Gastroesophageal sphincter (tissue), 4 donors: Measurements from ENCODE around the gene GUCY2C. TPM values are rescaled to one million over a fixed set of nuclear protein-coding genes. Genes with fewer than 3 reads are reported as not detected.

Experiments used
- ATAC-seq: fragments of 150-250 bp; one replicate; pipeline ENCODE4 v1.9.1; 2016; ENCODE audit warnings: mild to moderate bottlenecking, moderate library complexity
- H3K27ac ChIP-seq, 4 donors: fragments of 200-600 bp; sonication (generic) in 3 of 4; 1 replicate in 3 of 4; 2 replicates in 1 of 4; pipeline ENCODE4 v1.5.1; 2016 to 2019
- H3K27me3 ChIP-seq: fragments of 200-600 bp; sonication (generic); one replicate; pipeline ENCODE4 v1.5.1; 2019
- H3K36me3 ChIP-seq, 2 donors: fragments of 200-600 bp; sonication (generic); one replicate each; pipeline ENCODE4 v1.5.1; 2019; ENCODE audit warnings: control low read depth in 1 of 2
- H3K4me1 ChIP-seq, 3 donors: fragments of 200-600 bp; sonication (generic); 1 replicate in 2 of 3; 2 replicates in 1 of 3; pipeline ENCODE4 v1.5.1; 2016 to 2019; ENCODE audit warnings: control low read depth in 2 of 3
- H3K4me3 ChIP-seq, 2 donors: fragments of 200-600 bp; sonication (generic); one replicate each; pipeline ENCODE4 v1.5.1; 2019; ENCODE audit warnings: mild to moderate bottlenecking in 1 of 2, moderate library complexity in 1 of 2
- H3K9me3 ChIP-seq, 3 donors: fragments of 200-600 bp; sonication (generic); one replicate each; pipeline ENCODE4 v1.5.1; 2017 to 2019; ENCODE audit warnings: control low read depth in 2 of 3
- EP300 ChIP-seq: sonication (generic); formaldehyde crosslinking; IDR thresholded peaks from one replicate; pipeline ENCODE4 v1.6.1; 2017; ENCODE audit warnings: antibody characterized with exemption, mild to moderate bottlenecking
- POLR2A ChIP-seq, 2 donors: fragments of 450-650 bp; IDR thresholded peaks; one replicate each; pipeline ENCODE4 v1.6.1; 2017; ENCODE audit warnings: antibody characterized with exemption in 2 of 2, mild to moderate bottlenecking in 2 of 2, moderate library complexity in 1 of 2
- POLR2AphosphoS5 ChIP-seq: sonication (generic); formaldehyde crosslinking; IDR thresholded peaks from one replicate; pipeline ENCODE4 v1.6.1; 2017; ENCODE audit warnings: antibody characterized with exemption
- WGBS, 2 donors: methylation state at CpG; one replicate each; pipeline ENCODE4 v1.1.5; 2018; ENCODE audit warnings: low coverage in 1 of 2; 5-methylcytosine and 5-hydroxymethylcytosine counted together
- total RNA-seq, 4 donors: library from RNA; depleted of rRNA; stranded (reverse); fragments of >200 nt; gene quantifications; one replicate each; pipeline ENCODE4 v1.1.0, GENCODE V29; 2016
- TF ChIP-seq, protein P1 (sequence below), 4 experiments: fragments of 200-600 bp in 2 of 4; fragments of 450-650 bp in 2 of 4; sonication (generic) in 1 of 4; IDR thresholded peaks; one replicate each; pipeline ENCODE4 v1.5.1; 2017 to 2019; ENCODE audit warnings: antibody characterized with exemption in 4 of 4, mild to moderate bottlenecking in 2 of 4, moderate library complexity in 2 of 4

The GUCY2C gene
- total RNA-seq, 4 donors from 2014 or later = not detected

- Histone ChIP-seq H3K9me3 (no peaks in the 10 kb centered on the region), H3K27ac (no peak overlapping the region), H3K4me1 (no peaks in the 10 kb centered on the region), H3K4me3 (no peak overlapping the region), H3K36me3 (no peaks in the 10 kb centered on the region), H3K27me3 (no peaks in the 10 kb centered on the region)
- TF ChIP-seq POLR2A (IDR thresholded peaks at IDR 0.05) (no peak), EP300 (no peak), POLR2AphosphoS5 (no peak)
- TF ChIP-seq, protein P1, sequence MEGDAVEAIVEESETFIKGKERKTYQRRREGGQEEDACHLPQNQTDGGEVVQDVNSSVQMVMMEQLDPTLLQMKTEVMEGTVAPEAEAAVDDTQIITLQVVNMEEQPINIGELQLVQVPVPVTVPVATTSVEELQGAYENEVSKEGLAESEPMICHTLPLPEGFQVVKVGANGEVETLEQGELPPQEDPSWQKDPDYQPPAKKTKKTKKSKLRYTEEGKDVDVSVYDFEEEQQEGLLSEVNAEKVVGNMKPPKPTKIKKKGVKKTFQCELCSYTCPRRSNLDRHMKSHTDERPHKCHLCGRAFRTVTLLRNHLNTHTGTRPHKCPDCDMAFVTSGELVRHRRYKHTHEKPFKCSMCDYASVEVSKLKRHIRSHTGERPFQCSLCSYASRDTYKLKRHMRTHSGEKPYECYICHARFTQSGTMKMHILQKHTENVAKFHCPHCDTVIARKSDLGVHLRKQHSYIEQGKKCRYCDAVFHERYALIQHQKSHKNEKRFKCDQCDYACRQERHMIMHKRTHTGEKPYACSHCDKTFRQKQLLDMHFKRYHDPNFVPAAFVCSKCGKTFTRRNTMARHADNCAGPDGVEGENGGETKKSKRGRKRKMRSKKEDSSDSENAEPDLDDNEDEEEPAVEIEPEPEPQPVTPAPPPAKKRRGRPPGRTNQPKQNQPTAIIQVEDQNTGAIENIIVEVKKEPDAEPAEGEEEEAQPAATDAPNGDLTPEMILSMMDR (IDR thresholded peaks at IDR 0.05) = no peak
- no peak for ATAC-seq
- WGBS, 2 donors = 83 to 85% methylated on average over 1 to 8 of the region's 9 CpGs
These were observed 39.6 kb downstream of the GUCY2C start for GRCh38 chr12:14656846-14657245.

GRCh38 chr12:14655284-14655683 lies 41.1 kb downstream of the GUCY2C start:
- TF ChIP-seq, protein P1 (IDR thresholded peaks at IDR 0.05) = no peak
- no peak for TF ChIP-seq EP300
- TF ChIP-seq POLR2AphosphoS5 = no peak
- no peak for TF ChIP-seq POLR2A (IDR thresholded peaks at IDR 0.05)
- no peak overlapping the region for H3K27ac ChIP-seq
- no peak overlapping the region for H3K4me3 ChIP-seq
- no peaks in the 10 kb centered on the region for H3K9me3 ChIP-seq
- WGBS, 2 donors = 100% methylated on average over 1 of the region's 1 CpG; no CpG with 5 or more reads in 1 of the 2 donors
- no peaks in the 10 kb centered on the region for H3K36me3 ChIP-seq
- no peaks in the 10 kb centered on the region for H3K27me3 ChIP-seq
- no peak for ATAC-seq
- H3K4me1 ChIP-seq = no peaks in the 10 kb centered on the region

DNA sequence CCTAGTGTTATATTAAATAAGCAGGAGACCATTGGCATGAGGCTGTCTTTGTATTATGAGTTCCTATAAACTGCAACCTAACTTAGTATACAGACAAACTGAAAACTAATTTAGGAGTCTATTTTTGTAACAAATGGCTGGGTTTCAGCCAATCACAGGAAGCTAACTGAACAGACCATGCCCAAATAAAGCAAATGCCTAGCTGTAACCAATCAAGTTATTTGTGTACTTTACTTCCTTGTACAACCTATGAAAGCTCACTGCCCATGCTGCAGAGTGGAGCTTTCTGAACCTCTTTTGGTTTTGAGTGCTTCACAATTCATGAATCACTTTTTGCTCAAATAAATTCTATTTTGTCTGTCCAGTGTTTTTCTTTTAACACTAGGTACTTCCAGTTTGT lies 41.6 kb downstream of the GUCY2C start:
- ATAC-seq = no peak
- H3K9me3 ChIP-seq = no peaks in the 10 kb centered on the region
- H3K4me3 ChIP-seq = no peak overlapping the region
- TF ChIP-seq EP300 = no peak
- TF ChIP-seq POLR2A (IDR thresholded peaks at IDR 0.05) = no peak
- TF ChIP-seq, protein P1 (IDR thresholded peaks at IDR 0.05) = no peak
- TF ChIP-seq POLR2AphosphoS5 = no peak
- H3K36me3 ChIP-seq = no peaks in the 10 kb centered on the region
- H3K27ac ChIP-seq = no peak overlapping the region
- H3K27me3 ChIP-seq = no peaks in the 10 kb centered on the region
- no peaks in the 10 kb centered on the region for H3K4me1 ChIP-seq

DNA sequence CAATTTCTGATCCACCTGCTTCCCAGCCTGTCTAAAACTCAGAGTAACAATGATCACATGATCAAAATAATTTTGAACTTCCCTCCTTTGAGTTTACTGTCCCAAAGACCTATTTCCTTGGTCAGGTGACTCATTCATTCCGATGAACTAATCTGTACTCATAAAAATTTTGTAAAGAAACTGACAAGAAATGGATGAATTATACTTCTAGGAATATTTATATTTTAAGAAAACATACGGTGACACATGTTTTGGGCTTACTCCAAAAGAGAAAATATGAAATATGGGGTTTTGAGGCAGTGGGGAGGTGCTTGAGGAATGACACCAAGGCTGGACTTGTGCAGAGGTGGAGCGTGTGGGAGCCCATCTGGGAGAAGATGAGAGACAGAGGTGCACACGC lies 42.0 kb downstream of the GUCY2C start:
- Histone ChIP-seq H3K36me3 (no peaks in the 10 kb centered on the region), H3K27ac (no peak overlapping the region), H3K27me3 (no peaks in the 10 kb centered on the region), H3K4me3 (no peak overlapping the region), H3K9me3 (no peaks in the 10 kb centered on the region), H3K4me1 (no peaks in the 10 kb centered on the region)
- WGBS, 2 donors = 10 to 63% methylated on average over 2 to 4 of the region's 4 CpGs
- TF ChIP-seq POLR2A (IDR thresholded peaks at IDR 0.05) = no peak
- TF ChIP-seq, protein P1 (IDR thresholded peaks at IDR 0.05) = no peak
- no peak for TF ChIP-seq POLR2AphosphoS5
- no peak for TF ChIP-seq EP300
- ATAC-seq = no peak

DNA sequence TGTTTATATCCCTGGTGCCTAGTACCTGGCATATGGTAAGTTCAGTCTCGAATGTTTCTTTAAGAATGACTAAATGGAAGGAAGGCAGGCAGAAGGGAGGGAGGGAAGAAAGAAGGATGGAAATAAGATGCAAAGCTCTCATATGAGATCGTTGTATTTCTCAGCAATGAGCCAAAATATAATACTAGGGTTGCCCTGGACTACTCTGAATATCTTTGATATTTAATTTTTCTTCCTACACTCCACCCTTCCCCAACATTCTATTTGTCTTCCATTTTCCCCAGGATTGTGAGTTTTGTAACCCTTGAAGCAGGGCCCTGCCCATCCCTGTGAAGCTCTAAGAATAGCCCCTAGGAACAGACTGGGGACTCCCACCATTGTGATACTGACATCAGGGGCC lies 43.9 kb downstream of the GUCY2C start:
- no peak for TF ChIP-seq EP300
- no peak for TF ChIP-seq POLR2A (IDR thresholded peaks at IDR 0.05)
- TF ChIP-seq POLR2AphosphoS5 = no peak
- TF ChIP-seq, protein P1 (IDR thresholded peaks at IDR 0.05) = no peak
- no peak overlapping the region for H3K27ac ChIP-seq
- ATAC-seq = no peak
- no peaks in the 10 kb centered on the region for H3K9me3 ChIP-seq
- H3K36me3 ChIP-seq = no peaks in the 10 kb centered on the region
- H3K4me3 ChIP-seq = no peak overlapping the region
- WGBS, 2 donors = 82 to 92% methylated on average over 2 of the region's 2 CpGs
- no peaks in the 10 kb centered on the region for H3K27me3 ChIP-seq
- H3K4me1 ChIP-seq = no peaks in the 10 kb centered on the region
